Middle frontal gyrus (tissue), 1 donor: Measurements from ENCODE around the gene SUCLA2.
"Not testable (repeated sequence)": the region's sequence is repeated elsewhere in the genome, so short reads cannot be mapped to it uniquely, and the experiment has no call there.

Experiments used
- DNase-seq: peaks from one replicate; pipeline ENCODE4 v3.0.0-alpha.2; 2015; ENCODE audit warnings: low spot score; ENCODE audit errors: extremely low spot score

SUCLA2 gene

DNA sequence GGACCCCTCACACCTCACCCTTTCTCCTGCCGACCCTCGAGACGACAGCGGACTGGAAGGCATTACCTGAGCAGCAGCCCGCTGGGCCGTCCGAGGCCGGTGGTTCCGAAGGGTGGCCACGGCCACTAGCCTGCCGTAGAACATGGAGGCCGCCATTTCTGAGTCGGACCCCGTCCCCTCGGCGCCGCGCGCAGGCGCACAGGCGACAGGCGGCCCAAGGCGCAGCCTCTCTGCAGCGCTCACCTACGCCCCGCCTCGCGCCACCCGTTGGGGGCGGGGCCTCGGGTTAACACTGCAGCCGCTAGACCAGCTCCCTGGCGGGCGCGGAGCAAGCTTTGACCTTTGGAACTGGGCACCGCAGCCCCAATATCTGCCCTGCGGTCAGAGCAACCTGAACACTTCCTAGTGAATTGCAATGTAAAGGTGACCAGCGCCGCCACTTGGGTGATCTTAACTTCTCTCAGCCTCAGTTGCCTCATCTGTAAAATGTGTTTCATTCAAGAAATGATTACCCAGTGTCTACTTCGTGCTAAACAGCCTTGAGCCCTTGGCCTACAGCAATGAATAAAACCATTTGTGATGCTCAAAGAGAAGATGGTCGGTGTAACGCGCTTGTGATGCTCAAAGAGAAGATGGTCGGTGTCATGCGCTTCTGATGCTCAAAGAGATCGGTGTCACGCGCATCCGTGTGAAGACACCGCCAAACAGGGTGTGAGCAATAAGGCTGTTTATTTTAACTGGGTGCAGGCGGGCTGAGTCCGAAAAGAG lies at the start of gene SUCLA2:
TSS of gene SUCLA2 (minus strand) at position 160 of the 768 bp plus-strand sequence. CDS start at position 156, 4 bp downstream.
- DNase-seq: peak; percentile 82

GRCh38 chr13:48050550-48050949 lies 49.5 kb upstream of the SUCLA2 start:
- DNase-seq: no peak

GRCh38 chr13:48043789-48044503 lies 42.9 kb upstream of the SUCLA2 start:
- DNase-seq: no peak

- DNase-seq: no peak
Measured at GRCh38 chr13:48042894-48043293, 41.8 kb upstream of the SUCLA2 start.

DNA sequence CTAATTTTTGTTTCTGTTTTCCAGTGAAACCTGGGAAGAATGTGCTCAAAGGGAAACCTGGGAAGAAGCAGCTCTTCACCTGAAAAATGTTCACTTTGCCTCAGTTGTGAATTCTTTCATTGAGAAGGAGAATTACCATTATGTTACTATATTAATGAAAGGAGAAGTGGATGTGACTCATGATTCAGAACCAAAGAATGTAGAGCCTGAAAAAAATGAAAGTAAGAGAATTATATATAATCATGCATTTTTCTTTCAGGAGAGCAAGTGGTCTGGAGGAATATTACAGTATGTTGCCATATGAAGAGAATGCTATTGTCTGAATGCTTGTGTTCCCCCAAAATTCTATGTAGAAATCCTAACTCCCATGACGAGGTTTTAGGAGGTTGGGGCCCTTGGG lies 39.8 kb upstream of the SUCLA2 start:
- DNase-seq: no peak

GRCh38 chr13:48040049-48040448 lies 39.0 kb upstream of the SUCLA2 start:
- no peak for DNase-seq

DNA sequence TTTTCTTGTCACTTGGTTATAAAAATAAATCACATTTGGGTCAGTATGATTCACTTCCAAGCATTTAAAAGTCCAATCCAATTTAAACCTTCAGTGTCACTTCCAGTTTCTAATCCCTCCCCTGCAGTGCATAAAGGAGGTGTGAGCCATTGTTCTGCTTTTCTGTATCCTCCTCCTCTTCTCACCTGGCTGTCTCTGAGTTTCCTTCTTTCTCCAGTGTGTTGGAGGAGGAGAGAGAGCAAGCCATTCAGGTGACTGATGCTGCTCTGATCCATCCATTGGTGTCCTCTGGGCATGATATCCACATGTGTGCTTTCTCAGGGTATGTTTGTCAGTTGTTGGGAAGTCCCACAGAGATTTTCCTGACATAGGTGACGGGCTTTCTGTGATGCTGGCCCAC lies 37.7 kb upstream of the SUCLA2 start:
- no peak for DNase-seq

- peak; percentile 95 for DNase-seq
Measured at GRCh38 chr13:48037346-48038173, 36.5 kb upstream of the SUCLA2 start, which contains the start of gene NUDT15. TSS of gene NUDT15 (plus strand) at chr13:48037726. CDS start at chr13:48037747, 21 bp downstream.

- no peak for DNase-seq
Measured at GRCh38 chr13:48029859-48030258, 28.8 kb upstream of the SUCLA2 start.

DNA sequence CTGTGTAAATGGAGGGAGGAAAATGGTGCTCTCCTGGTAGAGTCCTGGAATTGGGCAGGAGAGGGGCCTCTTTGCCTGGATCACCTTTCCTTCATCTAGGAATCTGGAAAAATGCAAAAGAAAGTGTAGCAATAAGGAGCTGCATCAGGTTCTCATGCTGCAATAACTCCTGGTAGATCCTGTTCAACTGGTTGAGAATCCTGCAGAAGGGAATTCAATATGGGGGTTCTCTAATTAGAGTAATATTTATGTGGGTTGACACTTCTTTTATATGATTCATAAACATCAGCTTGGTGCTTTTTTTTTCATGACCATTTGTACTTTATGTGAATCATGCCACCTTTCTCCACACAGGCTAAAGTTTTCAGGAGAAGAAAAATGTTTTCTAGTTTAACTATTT lies 27.0 kb upstream of the SUCLA2 start:
- DNase-seq: no peak

DNA sequence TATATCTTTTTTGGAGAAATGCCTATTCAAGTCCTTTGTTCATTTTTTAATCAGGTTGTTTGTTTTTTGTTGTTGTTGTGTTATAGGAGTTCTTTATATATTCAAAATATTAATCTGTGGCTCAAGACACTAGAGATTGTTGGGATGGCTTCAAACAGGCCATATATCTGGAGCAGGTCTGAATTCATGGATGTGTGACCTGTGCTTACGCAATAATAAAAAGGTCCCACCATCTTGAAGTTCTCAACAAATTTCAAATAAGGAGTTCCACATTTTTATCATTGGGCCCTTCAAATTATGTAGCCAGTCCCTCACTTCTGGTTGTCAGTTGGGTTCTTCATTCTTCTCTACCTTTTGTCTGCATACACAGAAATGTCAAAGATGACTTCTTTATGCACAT lies 18.7 kb upstream of the SUCLA2 start:
- no peak for DNase-seq

GRCh38 chr13:48018637-48019036 lies 17.6 kb upstream of the SUCLA2 start:
- DNase-seq: no peak

DNA sequence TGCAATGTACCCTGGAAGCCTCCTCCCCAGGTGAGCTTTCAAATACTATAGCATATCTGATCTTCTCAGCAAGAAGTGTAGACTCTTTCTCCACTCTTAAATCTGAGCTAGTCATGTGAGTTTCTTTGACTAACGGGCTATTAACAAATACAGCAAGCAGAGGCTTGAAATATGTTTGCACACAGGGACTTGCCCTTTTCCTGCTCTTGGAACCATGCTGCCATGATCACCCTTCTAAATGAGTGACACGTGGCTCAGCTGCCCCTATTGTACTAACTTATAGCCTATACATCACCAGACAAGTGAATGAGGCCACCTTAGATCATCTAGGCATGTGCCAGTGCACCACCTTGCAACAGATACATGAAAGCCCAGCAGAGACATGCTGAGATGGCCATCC lies 13.3 kb upstream of the SUCLA2 start:
- no peak for DNase-seq

GRCh38 chr13:48012668-48013067 lies 11.6 kb upstream of the SUCLA2 start:
- no peak for DNase-seq

- no peak for DNase-seq
Measured at GRCh38 chr13:48010698-48011097, 9.6 kb upstream of the SUCLA2 start.

- no peak for DNase-seq
Measured at GRCh38 chr13:48009284-48009683, 8.2 kb upstream of the SUCLA2 start.

DNA sequence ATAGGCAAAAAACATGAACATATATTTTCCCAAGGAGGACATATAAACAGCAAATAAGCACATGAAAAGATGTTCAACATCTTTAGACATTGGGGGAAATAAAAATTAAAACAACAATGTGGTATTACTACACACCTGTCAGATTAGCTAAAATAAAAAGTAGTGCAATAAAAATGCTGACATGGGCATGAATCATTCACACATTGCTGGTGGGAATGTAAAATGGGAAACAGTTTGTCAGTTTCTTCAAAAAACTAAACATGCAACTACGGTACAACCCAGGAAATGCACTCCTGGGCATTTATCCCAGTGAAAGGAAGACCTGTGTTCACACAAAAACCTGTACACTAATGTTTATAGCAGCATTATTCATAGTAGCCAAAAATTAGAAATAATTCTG lies 5.3 kb upstream of the SUCLA2 start:
- DNase-seq: no peak

DNA sequence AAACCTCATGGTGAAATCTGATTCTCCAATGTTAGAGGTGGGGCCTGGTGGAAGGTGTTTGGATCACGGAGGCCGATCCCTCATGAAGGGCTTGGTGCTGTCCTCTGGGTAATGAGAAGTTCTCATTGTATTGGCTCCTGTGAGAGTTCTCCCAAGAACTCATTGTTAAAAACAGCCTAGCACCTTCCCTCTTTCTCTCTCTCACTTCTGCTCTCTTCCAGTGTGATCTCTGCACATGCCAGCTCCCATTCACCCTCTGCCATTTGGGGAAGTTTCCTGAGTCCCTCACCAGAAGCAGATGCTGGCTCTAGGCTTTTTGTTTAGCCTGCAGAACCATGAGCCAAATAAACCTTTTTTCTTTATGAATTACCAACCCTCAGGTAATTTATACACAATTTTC lies 3.1 kb upstream of the SUCLA2 start:
- no peak for DNase-seq

- not testable (repeated sequence) for DNase-seq
Measured at GRCh38 chr13:48001999-48002398, 926 bp upstream of the SUCLA2 start.

- no peak for DNase-seq
Measured at GRCh38 chr13:48000559-48001113, 437 bp downstream of the SUCLA2 start.

GRCh38 chr13:47999973-48000372 lies 1.1 kb downstream of the SUCLA2 start:
- no peak for DNase-seq

GRCh38 chr13:47997384-47997783 lies 3.7 kb downstream of the SUCLA2 start:
- no peak for DNase-seq
